DND-41 (cell line): ENCODE measurements around the gene IL21.

ENCODE experiments used
- ATAC-seq: fragments of 200-7000 bp; cut with Tn5 transposase; 3 replicates; pipeline ENCODE4 v1.9.1; 2021; ENCODE audit warnings: low read depth; ENCODE audit not compliant: insufficient read depth
- DNase-seq: peaks from one replicate; pipeline ENCODE4 v3.0.0-alpha.2; 2020
- H2AFZ ChIP-seq: 2 replicates; pipeline ENCODE4 v1.6.0; 2012; ENCODE audit warnings: low read depth, low read length
- H3K27ac ChIP-seq: 2 replicates; pipeline ENCODE4 v1.5.1; 2012; ENCODE audit warnings: low read length, inconsistent platforms
- H3K27me3 ChIP-seq: fragments of 200-600 bp; sonication (generic); 2 replicates; pipeline ENCODE4 v1.6.0; 2012; ENCODE audit warnings: low read length, mild to moderate bottlenecking, inconsistent platforms; ENCODE audit not compliant: insufficient read depth, poor library complexity
- H3K36me3 ChIP-seq: 2 replicates; pipeline ENCODE4 v1.5.1; 2012; ENCODE audit warnings: low read length, inconsistent platforms; ENCODE audit not compliant: insufficient read depth
- H3K4me1 ChIP-seq: 2 replicates; pipeline ENCODE4 v1.5.1; 2012; ENCODE audit warnings: mild to moderate bottlenecking, low read length; ENCODE audit not compliant: insufficient read depth
- H3K4me2 ChIP-seq: 2 replicates; pipeline ENCODE4 v1.6.0; 2012; ENCODE audit warnings: mild to moderate bottlenecking, moderate library complexity, low read length, inconsistent platforms; ENCODE audit not compliant: insufficient read depth
- H3K4me3 ChIP-seq, 2 experiments: fragments of 200-600 bp in 1 of 2; shearing (Covaris generic) in 1 of 2; 2 replicates each; pipeline ENCODE4 v1.5.1; 2012 to 2016; ENCODE audit warnings: inconsistent platforms in 2 of 2, low read length in 2 of 2, mild to moderate bottlenecking in 2 of 2, low read depth in 1 of 2, moderate library complexity in 1 of 2
- H3K79me2 ChIP-seq: 2 replicates; pipeline ENCODE4 v1.6.0; 2012; ENCODE audit warnings: low read length, inconsistent platforms; ENCODE audit not compliant: insufficient read depth
- H3K9ac ChIP-seq: 2 replicates; pipeline ENCODE4 v1.6.0; 2012; ENCODE audit warnings: low read depth, mild to moderate bottlenecking, inconsistent platforms, low read length, moderate library complexity
- H3K9me3 ChIP-seq: 2 replicates; pipeline ENCODE4 v1.5.1; 2012; ENCODE audit warnings: low read length, moderate library complexity, mild to moderate bottlenecking, inconsistent platforms; ENCODE audit not compliant: insufficient read depth, severe bottlenecking
- H4K20me1 ChIP-seq: 2 replicates; pipeline ENCODE4 v1.6.0; 2012; ENCODE audit warnings: low read length; ENCODE audit not compliant: insufficient read depth
- EZH2 ChIP-seq: IDR thresholded peaks from 3 replicates; pipeline ENCODE4 v1.6.1; 2012; ENCODE audit warnings: borderline replicate concordance, low read depth, mild to moderate bottlenecking, moderate library complexity, low read length, inconsistent platforms; ENCODE audit not compliant: severe bottlenecking
- TF ChIP-seq, protein P1 (sequence below): IDR thresholded peaks from 2 replicates; pipeline ENCODE4 v1.5.1; 2012; ENCODE audit warnings: borderline replicate concordance, low read length, moderate library complexity, mild to moderate bottlenecking; ENCODE audit not compliant: poor library complexity, severe bottlenecking; ENCODE audit errors: extremely low read depth

The IL21 gene

DNA sequence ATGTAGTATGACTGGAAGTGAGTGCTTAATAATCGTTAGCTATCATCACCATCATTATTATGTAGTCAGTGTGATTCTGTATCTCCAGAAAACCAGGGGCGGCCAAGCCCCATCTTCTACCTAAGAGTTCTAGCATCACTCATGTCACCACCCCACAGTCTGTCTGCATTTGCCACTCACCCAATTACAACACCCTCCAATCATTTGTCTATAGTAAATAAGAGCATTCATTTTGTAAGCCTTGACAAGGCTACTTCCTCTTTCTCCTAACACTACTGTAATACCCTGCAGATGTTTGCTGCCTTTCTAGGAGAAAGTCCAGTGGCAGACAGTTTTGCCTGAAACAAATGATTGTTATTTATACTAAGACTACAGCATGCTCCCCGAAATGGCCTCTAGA is 15.8 kb upstream of the IL21 start:
- TF ChIP-seq, protein P1, sequence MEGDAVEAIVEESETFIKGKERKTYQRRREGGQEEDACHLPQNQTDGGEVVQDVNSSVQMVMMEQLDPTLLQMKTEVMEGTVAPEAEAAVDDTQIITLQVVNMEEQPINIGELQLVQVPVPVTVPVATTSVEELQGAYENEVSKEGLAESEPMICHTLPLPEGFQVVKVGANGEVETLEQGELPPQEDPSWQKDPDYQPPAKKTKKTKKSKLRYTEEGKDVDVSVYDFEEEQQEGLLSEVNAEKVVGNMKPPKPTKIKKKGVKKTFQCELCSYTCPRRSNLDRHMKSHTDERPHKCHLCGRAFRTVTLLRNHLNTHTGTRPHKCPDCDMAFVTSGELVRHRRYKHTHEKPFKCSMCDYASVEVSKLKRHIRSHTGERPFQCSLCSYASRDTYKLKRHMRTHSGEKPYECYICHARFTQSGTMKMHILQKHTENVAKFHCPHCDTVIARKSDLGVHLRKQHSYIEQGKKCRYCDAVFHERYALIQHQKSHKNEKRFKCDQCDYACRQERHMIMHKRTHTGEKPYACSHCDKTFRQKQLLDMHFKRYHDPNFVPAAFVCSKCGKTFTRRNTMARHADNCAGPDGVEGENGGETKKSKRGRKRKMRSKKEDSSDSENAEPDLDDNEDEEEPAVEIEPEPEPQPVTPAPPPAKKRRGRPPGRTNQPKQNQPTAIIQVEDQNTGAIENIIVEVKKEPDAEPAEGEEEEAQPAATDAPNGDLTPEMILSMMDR: no peak
- no peak for TF ChIP-seq EZH2
- no peak overlapping the region for H3K9ac ChIP-seq
- no peaks in the 10 kb centered on the region for H3K4me1 ChIP-seq
- no peak overlapping the region for H3K27ac ChIP-seq
- DNase-seq (no peak), ATAC-seq (no peak)
- H4K20me1 ChIP-seq: no peaks in the 10 kb centered on the region
- no peaks in the 10 kb centered on the region for H3K79me2 ChIP-seq
- no peak overlapping the region for H2AFZ ChIP-seq
- H3K9me3 ChIP-seq: no peaks in the 10 kb centered on the region
- peaks cover 19% of the 10 kb centered on the region for H3K27me3 ChIP-seq
- no peaks in the 10 kb centered on the region for H3K36me3 ChIP-seq
- H3K4me2 ChIP-seq: no peak overlapping the region
- no peak overlapping the region for H3K4me3 ChIP-seq

DNA sequence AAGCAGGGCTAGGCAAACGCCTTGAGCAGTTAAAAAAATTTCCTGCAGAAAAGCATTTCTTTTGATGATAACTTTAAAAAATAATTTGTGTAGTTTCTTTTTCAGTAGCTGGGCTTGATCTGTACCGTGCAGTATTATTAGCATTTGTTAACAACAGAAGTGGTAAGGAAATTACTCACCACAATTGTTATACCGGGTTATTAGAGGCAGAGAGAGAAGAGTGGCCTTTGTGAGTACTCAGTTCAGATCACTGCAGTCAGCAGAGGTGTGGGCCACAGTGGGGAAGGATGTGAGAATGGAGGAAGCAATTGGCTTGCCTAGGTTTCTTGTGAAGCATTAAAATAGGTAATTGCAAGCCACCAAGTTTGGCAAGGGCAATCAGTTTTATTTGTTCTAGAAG is 14.3 kb upstream of the IL21 start:
- Histone ChIP-seq H3K4me2 (no peak overlapping the region), H3K9me3 (no peaks in the 10 kb centered on the region)
- TF ChIP-seq EZH2: no peak
- TF ChIP-seq, protein P1: no peak

DNA sequence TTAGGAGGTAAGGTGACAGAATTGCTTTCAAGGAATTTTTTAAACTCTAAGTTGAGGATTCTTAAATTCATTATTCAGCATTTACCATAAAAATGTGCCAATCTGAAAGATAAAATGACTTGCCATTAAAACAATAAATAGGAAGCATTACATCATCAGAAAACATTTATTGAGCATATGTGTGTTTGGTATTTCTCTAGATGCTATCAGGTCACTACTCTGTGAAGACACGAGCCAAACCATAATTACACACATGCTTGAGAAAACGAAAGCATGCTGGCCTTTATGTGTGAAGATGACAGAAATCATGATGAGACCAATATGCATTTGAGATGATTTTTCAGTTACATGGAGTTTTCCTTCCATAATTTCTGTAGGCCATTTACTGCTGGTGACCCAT is 12.3 kb upstream of the IL21 start:
- Histone ChIP-seq H3K36me3 (no peaks in the 10 kb centered on the region), H3K27me3 (peaks cover 26% of the 10 kb centered on the region), H2AFZ (no peak overlapping the region), H3K4me2 (no peak overlapping the region), H3K79me2 (no peaks in the 10 kb centered on the region), H3K4me3 (no peak overlapping the region), H4K20me1 (no peaks in the 10 kb centered on the region), H3K27ac (no peak overlapping the region), H3K9ac (no peak overlapping the region), H3K9me3 (no peaks in the 10 kb centered on the region), H3K4me1 (no peaks in the 10 kb centered on the region)
- DNase-seq: no peak
- TF ChIP-seq, protein P1: no peak
- TF ChIP-seq EZH2: no peak
- no peak for ATAC-seq

More for the DNA sequence above, 14.3 kb upstream of the IL21 start:
- no peak overlapping the region for H2AFZ ChIP-seq
- H3K9ac ChIP-seq: no peak overlapping the region
- no peaks in the 10 kb centered on the region for H3K79me2 ChIP-seq
- no peaks in the 10 kb centered on the region for H3K4me1 ChIP-seq
- DNase-seq (no peak), ATAC-seq (no peak)
- no peak overlapping the region for H3K4me3 ChIP-seq
- H3K27me3 ChIP-seq: peaks cover 19% of the 10 kb centered on the region
- no peaks in the 10 kb centered on the region for H4K20me1 ChIP-seq
- no peak overlapping the region for H3K27ac ChIP-seq
- no peaks in the 10 kb centered on the region for H3K36me3 ChIP-seq

DNA sequence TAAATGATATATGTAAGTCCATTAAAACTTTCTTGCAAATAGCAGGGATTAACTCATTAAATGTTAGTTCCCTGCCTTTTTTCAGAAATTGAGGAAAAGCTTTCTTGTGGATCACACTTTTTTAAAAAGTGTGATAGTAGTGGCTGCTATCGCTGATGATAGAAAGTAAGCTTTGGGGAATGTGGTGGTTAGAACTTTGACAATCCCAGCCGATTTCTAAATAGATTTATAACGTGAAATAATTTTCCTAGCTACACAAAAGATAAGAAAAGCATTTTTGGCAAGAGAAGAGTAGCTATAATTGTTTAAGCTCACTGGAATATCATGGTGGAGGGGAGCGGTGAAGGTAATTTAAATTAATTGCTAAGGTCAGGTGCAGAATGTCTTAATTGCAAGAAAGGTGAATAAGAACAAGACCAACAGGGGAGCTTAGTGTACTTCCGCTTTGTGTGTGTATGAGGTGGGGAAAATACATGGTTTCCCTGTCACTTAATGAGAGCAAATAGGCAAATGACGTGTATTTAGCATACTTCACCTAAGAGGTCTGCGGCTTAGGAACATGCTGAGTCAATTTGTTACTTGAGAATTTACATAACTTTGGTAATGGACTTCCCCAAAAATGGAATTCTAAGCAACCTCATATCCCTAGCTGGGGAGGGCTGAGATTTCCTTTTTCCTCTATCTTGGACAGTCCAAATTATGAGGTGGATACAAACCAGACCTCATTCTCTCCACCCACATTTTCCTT is 11.7 kb upstream of the IL21 start:
- no peaks in the 10 kb centered on the region for H3K36me3 ChIP-seq
- no peak overlapping the region for H3K4me3 ChIP-seq
- H3K79me2 ChIP-seq: no peaks in the 10 kb centered on the region
- no peak for DNase-seq
- ATAC-seq: no peak
- no peak overlapping the region for H3K9ac ChIP-seq
- H3K4me2 ChIP-seq: no peak overlapping the region
- no peak overlapping the region for H2AFZ ChIP-seq
- H3K27me3 ChIP-seq: peaks cover 25% of the 10 kb centered on the region
- TF ChIP-seq, protein P1: no peak
- no peak for TF ChIP-seq EZH2
- H3K27ac ChIP-seq: no peak overlapping the region
- no peaks in the 10 kb centered on the region for H3K9me3 ChIP-seq
- H4K20me1 ChIP-seq: no peaks in the 10 kb centered on the region
- H3K4me1 ChIP-seq: no peaks in the 10 kb centered on the region
